Cardiac fibroblast (primary cell): ENCODE measurements around the gene TACR1.

ENCODE experiments used
- DNase-seq, 2 donors: peaks; one replicate each; pipeline versions ENCODE4 v3.0.0 to v3.0.0-alpha.2; 2010; ENCODE audit warnings: low read depth in 2 of 2
- H3K4me3 ChIP-seq, 2 donors: replicated peaks in 1 of 2; 1 replicate in 1 of 2; 2 replicates in 1 of 2; pipeline ENCODE4 v1.5.1; 2011; ENCODE audit warnings: low read depth in 2 of 2, low read length in 2 of 2, mild to moderate bottlenecking in 2 of 2, moderate library complexity in 1 of 2
- TF ChIP-seq, protein P1 (sequence below): IDR thresholded peaks from one replicate; pipeline ENCODE4 v1.5.1; 2011; ENCODE audit warnings: low read depth, mild to moderate bottlenecking, low read length, inconsistent platforms

Gene TACR1

DNA sequence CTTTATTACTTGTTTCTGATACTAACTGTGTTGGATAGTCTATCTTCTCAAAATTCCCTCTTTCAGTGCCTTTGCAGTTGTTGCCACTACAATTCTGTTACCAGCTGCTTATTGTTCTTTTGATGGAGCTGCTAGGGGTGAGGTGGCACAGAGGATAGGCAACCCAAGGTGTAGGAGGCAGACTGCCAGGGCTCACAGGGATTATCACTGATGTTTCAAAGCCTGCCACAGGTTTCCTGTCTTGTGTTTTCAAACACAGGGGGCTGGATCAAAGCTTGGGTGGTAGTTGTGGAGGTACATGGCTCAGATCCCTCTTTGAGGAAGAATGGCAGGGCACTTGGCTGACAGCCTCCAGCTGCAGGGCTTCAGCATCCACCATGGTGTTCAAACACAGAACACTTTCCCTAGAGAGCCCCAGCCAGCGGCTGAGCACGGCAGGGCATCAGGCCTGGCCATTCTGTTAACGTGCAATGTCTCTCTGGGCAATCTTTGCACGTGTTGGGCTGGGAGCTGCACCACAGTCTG, 153.7 kb downstream of the TACR1 start:
- DNase-seq, result no peak
- H3K4me3 ChIP-seq, result no peak overlapping the region
- TF ChIP-seq, protein P1, sequence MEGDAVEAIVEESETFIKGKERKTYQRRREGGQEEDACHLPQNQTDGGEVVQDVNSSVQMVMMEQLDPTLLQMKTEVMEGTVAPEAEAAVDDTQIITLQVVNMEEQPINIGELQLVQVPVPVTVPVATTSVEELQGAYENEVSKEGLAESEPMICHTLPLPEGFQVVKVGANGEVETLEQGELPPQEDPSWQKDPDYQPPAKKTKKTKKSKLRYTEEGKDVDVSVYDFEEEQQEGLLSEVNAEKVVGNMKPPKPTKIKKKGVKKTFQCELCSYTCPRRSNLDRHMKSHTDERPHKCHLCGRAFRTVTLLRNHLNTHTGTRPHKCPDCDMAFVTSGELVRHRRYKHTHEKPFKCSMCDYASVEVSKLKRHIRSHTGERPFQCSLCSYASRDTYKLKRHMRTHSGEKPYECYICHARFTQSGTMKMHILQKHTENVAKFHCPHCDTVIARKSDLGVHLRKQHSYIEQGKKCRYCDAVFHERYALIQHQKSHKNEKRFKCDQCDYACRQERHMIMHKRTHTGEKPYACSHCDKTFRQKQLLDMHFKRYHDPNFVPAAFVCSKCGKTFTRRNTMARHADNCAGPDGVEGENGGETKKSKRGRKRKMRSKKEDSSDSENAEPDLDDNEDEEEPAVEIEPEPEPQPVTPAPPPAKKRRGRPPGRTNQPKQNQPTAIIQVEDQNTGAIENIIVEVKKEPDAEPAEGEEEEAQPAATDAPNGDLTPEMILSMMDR, result no peak

DNA sequence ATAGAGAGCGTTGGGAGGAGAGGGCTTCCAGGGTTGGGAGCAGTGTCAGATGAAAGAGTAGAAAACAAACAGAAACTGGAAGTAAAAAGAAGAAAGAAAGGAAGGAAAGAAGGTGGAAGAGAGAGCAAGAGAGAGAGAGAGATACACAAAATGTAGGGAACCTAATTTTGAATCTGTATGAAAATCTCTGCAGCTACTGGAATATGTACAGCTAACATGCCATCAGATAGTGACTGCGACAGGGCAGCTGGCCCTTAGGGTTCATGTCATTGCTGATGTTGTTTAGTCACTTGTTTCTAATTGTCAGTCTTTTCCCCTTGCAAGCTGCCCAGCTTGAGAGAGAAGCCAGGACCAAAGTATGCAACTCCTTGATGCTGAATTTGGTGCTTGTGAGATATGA, 155.0 kb downstream of the TACR1 start:
- DNase-seq, result no peak
- TF ChIP-seq, protein P1, result no peak
- no peak overlapping the region for H3K4me3 ChIP-seq

DNA sequence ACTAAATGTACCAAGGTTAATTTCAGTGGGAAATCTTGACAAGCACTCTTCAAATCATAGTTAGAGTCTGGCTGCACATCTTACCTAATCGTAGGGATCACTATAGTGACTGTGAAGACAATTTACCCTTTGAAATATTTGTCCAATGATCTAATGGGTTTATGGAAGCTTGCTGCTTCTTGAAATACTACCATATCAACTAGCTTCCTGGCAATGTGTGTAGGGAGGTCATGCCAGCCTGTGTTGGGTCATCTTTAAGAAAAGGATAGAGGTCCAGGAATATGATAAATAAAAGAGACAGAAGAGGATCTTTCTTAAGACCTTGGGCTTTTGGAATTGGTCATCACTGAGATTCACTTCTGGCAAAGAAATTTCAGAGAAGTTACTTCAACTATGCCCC, 156.5 kb downstream of the TACR1 start:
- no peak for DNase-seq
- TF ChIP-seq, protein P1, result no peak

DNA sequence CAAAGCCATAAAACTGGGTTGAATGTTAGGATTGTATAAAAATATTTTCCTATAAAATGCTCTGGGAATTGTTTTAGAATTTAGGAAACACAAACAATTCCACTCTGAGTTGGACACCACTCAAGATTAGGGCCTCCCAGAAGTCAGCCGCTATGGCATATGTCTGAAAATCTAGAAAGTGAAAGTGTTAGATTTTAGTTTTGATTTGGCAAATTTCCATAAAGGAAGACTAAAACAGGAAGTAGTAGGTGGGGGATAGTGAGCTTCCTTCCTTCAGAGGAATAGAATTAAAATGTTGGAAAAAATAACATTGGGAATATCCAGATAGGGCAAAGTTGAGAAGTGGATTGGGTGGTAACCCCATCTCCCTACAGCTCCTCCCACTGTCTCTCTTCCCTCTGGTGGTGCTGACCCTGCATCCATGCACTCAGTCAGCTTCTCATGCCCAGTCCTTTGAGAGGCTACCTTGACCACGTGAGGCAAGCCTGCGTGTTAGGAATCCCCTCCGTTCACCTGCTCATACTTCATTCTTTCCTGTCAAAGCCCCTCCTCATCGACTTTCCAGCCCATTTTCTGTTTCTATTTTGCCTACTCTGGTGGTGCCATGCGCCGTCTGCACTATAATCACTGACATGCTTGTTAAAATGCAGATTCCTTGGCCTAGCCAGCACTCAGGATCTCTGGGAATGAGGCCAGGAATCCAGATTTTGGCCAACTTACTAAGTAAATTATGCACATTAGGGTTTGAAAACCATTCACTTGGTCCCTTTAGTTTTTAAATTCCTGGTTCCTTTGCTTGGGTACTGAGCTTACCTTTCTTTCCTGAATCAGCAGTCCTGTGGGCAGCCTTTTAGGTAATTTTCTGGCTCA, 157.4 kb downstream of the TACR1 start:
- TF ChIP-seq, protein P1, result no peak
- no peak overlapping the region for H3K4me3 ChIP-seq
- DNase-seq, result peak in 1 of 2 donors; percentile 38

More for the DNA sequence above, 156.5 kb downstream of the TACR1 start:
- H3K4me3 ChIP-seq, result no peak overlapping the region

DNA sequence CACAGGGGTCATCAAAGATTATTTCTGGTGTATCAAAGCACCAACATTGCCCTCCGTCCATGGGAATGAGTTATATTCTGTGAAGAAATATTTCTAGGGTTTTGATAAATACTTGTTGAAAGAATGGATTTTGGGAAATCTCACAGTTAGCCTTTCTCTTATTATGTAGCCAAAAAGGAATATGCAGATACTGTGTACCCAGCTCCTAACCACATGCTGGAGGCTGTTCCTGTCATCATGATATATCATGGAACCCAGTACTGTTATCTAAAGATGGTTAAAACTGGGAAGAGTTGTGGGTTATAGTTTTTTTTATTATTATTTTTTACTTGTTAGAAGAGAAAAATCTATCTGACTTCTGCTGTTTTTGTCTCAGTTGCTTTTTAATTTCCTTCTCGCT, 158.1 kb downstream of the TACR1 start:
- TF ChIP-seq, protein P1, result no peak
- H3K4me3 ChIP-seq, result no peak overlapping the region
- DNase-seq, result peak in 1 of 2 donors; percentile 34

DNA sequence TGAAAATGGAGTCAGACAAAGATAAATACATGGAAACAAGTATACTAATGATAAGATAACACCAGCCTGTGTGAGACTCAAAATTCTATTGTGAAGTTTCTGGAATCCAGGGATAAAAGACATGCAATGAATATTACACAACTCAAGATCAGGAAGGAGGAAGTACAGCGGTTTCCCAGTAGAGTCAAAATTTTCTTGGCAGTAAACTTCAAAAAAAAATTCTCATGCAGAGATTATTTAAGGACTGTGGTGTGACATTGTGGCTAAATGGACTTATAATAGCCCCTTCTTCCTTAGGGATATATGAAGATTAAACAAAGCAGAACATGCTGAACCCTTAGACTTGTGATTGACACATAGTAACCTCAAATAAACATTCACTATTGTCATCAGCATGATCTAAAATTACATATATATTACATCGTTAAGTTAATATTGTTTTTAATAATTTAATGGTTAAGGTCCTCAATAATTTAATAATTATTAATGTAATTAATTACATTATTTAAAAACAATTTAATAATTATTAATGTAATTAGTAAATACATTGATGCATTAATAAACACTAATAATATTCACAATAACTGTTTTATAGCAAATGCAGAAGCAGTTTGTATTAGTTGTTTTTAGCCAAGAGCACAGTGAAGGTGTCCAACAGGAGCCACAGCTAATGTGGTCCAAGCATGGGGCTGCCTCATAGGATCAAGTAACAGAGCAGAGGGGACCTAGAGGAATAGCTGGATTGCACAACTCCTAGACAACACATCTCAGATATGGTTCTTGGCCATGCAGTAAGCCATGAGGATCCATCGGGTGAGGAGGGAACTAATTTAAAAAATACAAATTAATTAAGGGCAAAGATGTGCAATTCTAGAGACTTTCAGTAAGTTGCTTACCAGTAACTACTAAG, 163.6 kb downstream of the TACR1 start:
- peak; percentile 41 to 90 for DNase-seq
- H3K4me3 ChIP-seq, result no peak overlapping the region
- TF ChIP-seq, protein P1, result no peak
